NOMO-1 (cell line): ENCODE results near the gene PLEKHN1.

Experiments
- DNase-seq, 2 experiments: peaks; one replicate each; lab custom pipeline; 2025; ENCODE audit not compliant: unreplicated experiment in 2 of 2; lab: John Stamatoyannopoulos, UW

The PLEKHN1 gene

GRCh38 chr1:966135-966703 is at the start of gene PLEKHN1:
TSS of gene PLEKHN1 (plus strand) at chr1:966482. CDS start at chr1:966532, 50 bp downstream.
- no peak for DNase-seq

DNA sequence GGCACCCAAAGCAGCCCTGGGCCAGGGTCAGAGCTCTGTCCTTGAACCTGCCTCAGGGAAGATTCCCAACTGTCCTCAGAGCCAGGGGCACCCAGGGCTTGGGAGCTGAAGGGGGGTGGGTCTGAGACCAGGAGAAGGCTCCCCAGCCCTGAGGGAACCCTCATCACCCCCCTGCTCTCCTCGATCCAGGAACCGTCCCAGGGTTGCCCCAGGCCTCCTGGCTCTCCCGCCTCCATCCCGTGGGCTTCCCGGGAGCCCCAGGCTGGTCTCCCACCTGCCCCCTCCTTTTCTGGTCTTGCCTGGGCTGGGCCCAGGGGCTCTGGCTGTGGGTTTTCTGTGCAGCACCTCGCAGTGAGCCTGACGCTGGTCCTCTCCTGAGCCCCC is 49.2 kb upstream of the PLEKHN1 start:
- DNase-seq: no peak

DNA sequence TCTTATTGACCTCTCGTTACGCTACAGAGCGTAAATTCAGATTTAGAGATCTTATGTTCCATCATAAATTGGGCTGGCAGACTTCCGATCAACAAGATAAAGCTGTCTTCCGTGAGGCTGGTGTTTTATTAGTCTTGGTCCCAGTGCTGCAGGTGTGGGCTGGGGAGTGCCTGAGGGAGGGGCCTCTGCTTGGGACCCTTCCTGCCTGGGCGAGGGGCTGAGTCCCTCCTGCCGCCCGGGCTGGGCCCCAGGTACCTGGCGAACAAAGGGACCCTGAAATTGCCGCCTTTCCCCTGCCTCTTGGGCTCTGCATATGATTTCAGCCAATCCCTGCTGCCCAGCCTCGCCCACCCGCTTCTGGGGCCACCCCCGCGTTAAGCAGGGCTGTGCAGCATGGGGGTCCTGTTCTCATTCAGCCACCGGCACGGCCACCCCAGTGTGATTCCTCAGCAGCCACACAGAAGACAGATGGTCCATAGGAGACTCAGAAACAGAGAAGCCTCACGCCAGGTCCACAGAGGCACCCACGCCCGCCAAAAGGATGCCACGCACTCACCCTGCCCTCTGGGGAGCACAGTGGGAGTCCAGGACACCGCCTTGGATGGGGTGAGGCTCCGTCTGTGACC is 48.7 kb upstream of the PLEKHN1 start:
- no peak for DNase-seq

GRCh38 chr1:918353-918752 is 47.9 kb upstream of the PLEKHN1 start:
- DNase-seq: no peak

DNA sequence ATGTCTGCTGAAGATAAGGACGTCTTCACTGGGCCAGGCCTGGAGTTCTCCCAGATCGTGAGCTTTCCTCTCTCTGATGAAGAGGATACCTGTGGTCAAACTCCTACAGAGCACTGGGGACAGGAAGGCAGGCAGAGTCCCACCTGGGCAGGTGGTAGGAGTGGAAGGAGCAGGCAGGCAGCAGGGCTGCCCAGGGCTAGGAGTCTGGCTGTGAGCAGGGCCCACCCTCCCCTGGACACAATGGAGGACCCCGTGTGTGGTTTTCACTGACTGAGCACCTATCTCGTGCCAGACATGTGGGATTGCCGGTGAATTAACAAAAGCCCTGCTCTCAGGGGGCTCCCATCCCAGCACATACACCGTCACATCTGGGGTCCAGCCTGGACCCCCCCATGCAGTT is 47.4 kb upstream of the PLEKHN1 start:
- DNase-seq: no peak

GRCh38 chr1:919271-919872 is 46.9 kb upstream of the PLEKHN1 start:
- DNase-seq: no peak

- no peak for DNase-seq
Observed at GRCh38 chr1:920010-920409, 46.3 kb upstream of the PLEKHN1 start.

DNA sequence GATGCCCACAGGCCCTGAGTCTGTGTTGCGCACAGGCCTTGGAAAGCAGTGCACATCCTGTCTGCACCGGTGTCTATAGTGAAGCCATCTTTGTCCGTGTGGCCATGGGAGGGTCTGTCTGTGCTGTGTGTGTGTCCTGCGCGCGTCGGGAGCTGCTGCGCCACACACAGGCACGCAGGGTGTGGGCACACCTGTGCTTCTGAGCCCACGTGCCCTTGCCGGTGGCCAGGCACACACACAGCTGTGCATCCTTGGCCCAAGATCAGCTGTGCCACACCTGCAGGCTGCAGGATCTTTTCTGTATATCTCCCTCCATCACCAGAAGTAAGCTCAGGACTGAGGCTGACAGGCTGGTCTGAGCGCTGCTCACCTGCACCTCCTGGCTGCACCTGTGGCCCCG is 45.8 kb upstream of the PLEKHN1 start:
- DNase-seq: no peak

DNA sequence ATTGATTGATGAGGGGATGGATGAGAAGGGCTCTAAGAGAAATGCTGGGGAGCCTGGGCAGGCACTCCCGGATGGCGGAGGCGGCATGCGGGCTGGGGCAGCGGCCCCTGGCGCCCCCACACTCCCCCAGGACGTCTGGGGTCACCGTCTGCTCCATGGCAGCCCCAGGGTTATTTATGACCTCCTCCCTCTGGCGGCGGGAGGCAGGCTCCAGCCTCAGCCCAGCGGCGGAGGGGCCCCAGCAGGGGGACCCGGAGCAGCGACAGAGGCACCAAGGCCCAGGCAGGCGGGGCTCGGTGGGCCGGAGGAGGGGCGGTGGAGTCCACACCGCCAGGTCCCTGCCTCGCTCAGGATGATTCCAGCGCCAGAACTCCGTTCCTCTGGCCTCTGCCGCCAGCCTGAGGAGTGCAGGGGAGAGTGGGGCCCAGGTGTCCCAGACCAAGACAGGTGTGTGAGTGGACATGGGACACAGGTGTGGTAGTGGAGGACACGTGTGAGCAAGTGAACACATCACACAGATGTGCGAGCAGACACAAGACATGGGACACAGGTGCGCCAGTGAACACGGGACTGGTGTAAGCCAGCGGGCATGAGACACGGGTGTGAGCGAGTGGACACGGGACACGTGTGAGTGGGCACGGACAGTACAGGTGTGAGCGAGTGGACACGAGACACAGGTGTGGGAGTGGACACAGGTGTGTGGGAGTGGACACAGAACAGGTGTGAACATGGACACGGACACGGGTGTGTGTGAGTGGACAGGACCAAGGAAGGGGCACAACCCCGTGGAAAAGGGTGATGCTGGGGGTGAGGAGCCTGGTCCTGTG is 45.1 kb upstream of the PLEKHN1 start:
- DNase-seq: peak; percentile 64 to 68

DNA sequence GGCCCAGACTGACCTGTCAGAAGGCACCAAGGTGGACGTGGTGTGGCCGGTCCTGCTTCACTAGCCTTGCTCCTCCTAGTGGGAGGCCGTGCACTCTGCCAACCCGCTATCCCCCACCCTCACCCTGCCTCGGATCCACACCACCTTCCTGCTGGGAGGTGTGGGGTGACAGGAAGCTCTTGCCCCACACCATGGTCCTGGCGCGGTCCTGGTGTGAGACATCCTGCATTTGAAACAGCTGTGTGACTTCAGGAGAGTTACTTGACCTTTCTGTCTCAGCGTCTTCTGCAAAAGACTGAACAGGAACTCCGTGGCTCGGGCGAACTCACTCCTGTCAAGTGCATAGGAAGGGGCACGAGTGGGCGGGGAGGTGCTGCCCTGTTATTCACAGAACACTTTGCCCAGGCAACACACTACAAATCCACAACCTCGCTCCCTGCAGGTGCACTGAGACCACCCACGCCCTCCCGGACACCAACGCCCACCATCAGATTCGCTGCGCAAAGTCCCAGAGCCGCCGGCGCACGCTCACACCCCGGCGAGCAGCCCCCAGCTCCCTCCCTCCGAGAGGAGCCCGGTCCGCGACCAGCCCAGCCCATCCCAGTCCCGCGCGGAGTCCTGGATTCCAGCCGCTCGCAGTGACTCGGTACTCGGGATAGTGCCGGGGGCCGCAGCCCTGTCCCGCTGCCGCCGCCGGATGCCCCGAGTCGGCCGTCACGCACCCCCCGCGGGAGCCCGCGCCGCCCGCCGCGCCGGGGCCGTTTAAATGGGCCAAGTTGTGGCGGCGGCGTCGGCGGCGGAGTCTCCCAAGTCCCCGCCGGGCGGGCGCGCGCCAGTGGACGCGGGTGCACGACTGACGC is 42.9 kb upstream of the PLEKHN1 start, which contains the start of gene SAMD11:
Gene SAMD11 (plus strand): TSS at position 793 of the 860 bp plus-strand sequence. CDS start 509 bp downstream, outside the sequence.
- DNase-seq: peak; percentile 61 to 71

GRCh38 chr1:923991-924655 is 42.2 kb upstream of the PLEKHN1 start:
- no peak for DNase-seq

- DNase-seq: peak in 1 of 2 experiments; percentile 48
Observed at GRCh38 chr1:924656-925560, 41.4 kb upstream of the PLEKHN1 start.

GRCh38 chr1:925561-926421 is 40.5 kb upstream of the PLEKHN1 start:
- no peak for DNase-seq

DNA sequence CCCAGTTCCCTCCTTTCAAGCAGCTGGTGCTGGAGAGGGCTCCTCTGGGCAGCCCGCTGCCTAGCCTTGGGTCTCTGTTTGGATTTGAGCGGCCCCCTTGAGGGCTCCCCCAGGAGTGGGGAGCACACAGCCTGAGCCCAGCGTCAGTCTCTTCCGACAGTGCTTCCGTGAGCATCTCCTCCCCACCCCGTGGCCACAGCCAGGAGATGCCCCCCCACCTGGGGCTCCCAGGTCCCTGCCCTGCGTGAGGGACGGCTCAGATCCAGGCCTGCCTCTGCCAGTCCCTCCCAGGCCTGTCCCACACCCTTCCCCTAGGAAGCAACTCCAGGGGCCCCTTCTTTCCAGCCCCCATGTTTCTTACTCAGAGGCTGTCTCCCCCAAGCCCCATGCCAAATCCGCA is 39.0 kb upstream of the PLEKHN1 start:
- DNase-seq: no peak

DNA sequence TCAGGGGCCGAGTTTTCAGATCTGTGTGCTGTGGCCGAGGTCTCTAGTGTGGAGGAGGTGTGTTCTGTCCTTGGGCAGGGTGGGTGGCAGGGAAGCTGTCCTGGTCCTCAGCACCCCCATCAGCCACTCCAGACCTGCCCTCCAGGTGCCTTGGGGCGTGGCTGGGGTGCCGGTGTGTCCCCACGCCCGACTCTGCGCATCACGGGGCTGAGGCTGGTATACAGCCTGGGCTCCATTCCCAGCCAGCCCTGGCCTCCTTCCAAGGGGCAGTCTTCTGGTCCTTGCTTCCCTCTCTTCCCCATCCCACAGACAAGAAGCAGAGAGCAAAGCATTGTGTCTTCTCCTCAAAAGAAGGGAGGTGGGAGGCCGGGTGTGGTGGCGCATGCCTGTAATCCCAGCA is 38.5 kb upstream of the PLEKHN1 start:
- DNase-seq: no peak

DNA sequence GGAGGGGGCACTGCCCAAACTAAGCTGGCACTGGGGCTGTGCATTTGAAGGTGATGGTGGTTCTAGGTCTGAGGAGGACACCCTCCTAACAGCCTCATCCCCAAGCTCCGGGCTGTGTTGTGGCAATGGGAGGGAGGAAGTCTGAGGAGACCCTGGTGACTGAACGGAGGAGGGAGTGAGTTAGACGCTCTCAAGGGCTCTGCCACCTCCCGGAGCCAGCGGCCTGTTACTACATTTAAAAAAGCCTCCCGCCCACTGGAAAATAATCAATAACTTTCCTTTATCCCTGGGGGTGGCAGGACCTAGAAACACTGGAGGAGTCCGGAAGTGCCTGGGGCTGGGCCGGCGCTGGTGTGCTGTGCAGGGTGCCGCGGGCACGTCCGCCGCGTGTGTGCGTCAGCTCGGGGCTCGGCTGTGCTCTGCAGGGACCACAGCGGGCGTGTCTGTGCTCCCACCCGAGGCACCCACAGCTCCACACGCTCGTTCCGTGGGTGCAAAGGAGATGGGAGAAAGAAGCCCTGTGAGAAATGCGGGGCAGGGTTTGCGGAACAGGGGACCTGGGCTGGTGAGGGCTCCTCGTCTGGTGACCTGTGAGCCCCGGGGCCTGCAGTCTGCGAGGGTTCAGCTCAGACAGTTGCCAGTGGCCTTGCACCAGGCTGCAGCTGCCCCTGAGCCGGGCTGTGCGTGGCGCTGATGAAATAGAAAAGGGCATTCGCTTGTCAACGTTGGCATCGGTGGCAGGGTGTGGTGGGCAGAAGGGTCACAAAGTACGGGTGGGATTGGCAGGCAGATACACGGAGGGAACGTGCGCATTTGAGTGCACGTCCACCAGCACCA is 37.2 kb upstream of the PLEKHN1 start:
- DNase-seq: no peak
